Measurements from ENCODE around the gene RHBDF2.
"Not testable (repeated sequence)": the region's sequence is repeated elsewhere in the genome, so short reads cannot be mapped to it uniquely, and the experiment has no call there.

Gene RHBDF2

DNA sequence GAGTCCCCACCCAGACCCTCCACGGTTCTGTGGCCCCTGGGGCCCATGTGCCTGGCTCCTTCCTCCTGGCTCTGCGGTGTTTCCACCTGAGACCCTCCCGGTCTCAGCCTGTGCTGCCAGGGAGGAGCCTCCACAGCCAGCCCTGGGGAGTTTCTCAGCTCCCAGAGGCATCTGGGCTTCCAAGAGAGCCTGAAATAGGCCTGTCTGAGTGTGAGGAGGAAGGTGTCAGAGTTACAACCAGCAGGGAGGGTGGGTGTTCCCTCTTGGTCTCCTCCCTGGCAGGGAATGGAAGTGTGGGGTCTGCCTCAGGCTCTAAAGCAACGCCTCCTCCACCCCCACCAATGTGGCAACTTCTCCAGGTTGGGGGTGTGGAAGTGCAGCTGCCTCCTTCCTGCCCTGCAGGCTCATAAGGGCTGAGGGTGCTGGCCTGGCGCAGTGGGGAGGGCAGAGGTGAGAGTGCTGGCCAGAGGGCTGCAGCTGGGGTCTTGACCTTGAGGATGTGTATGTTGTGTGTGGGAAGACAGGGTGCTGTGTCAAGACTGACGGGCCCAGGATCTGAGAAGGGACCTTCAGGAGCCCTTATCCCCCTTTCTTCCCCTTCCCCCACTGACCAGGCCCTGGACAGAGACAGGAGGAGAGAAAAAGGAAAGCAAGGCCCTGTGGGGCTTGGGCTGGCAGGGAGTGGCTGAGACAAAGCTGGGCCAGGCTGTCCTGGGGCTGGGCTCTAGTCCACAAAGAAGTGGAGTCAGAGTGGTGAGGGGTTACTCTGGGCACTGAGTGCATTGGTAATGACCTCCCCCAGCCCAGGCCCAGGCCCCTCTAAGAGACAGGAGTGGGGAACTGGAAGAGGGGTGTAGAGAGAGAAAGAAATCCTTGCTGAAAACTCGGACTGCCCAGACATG, 33.9 kb upstream of the RHBDF2 start:
- no peak overlapping the region for H3K4me3 ChIP-seq (ENCODE audit: control insufficient read depth, low read depth, low read length)
- no peak for DNase-seq (ENCODE audit: low read depth)
- TF ChIP-seq, protein P1, sequence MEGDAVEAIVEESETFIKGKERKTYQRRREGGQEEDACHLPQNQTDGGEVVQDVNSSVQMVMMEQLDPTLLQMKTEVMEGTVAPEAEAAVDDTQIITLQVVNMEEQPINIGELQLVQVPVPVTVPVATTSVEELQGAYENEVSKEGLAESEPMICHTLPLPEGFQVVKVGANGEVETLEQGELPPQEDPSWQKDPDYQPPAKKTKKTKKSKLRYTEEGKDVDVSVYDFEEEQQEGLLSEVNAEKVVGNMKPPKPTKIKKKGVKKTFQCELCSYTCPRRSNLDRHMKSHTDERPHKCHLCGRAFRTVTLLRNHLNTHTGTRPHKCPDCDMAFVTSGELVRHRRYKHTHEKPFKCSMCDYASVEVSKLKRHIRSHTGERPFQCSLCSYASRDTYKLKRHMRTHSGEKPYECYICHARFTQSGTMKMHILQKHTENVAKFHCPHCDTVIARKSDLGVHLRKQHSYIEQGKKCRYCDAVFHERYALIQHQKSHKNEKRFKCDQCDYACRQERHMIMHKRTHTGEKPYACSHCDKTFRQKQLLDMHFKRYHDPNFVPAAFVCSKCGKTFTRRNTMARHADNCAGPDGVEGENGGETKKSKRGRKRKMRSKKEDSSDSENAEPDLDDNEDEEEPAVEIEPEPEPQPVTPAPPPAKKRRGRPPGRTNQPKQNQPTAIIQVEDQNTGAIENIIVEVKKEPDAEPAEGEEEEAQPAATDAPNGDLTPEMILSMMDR (IDR thresholded peaks at IDR 0.05; ENCODE audit: control insufficient read depth, insufficient read depth, low read depth, low read length, missing control alignments): no peak

DNA sequence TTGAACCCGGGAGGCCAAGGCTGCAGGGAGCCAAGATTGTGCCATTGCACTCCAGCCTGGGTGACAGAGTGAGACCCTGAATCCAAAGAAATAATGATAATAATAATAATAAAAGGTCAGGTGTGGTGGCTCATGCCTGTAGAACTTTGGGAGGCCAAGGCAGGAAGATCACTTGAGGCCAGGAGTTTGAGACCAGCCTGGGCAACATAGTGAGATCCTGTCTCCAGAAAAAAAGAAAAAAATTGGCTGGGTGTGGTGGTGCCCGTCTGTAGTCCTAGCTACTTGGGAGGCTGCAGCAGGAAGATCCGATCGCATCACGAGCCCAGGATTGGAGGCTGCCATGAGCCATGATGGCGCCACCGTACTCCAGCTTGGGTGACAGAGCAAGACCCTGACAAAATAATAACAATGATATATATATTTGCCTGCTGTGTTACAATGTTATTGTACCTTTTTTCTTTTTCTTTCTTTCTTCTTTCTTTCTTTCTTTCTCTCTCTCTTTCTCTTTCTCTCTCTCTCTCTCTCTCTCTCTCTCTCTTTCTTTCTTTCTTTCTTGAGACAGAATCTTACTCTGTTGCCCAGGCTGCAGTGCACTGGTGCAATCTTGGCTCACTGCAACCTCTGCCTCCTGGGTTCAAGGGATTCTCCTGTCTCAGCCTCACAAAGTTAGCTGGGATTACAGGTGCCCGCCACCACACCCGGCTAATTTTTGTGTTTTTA, 32.6 kb upstream of the RHBDF2 start:
- not testable (repeated sequence) for DNase-seq (ENCODE audit: low read depth); H3K4me3 ChIP-seq (ENCODE audit: control insufficient read depth, low read depth, low read length)

DNA sequence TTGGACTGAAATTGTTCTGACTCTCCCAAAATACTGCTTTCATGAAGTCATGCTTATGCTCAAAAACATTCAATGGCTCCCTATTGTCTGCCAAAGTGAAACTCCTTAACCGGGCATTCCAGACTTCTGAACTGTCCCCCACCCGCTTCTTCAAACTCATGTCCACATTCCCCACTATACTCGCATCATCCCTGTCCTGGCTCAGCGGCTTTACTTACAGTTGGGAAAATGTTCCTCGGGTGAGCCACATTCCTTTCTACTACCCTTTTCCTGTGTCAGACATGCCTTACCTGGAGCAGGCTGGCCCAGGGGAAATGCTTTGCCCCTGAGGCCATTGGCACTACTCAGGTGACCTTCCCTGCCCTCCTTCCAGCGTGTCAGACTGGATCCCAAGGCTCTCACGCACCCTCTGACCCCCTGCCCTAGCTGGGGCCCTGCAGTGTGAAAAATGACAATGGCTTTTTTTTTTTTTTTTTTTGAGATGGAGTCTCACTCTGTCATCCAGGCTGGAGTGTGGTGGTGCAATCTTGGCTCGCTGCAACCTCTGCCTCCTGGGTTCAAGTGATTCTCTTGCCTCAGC, 30.9 kb upstream of the RHBDF2 start:
- DNase-seq (ENCODE audit: low read depth): no peak
- TF ChIP-seq, protein P1 (IDR thresholded peaks at IDR 0.05; ENCODE audit: control insufficient read depth, insufficient read depth, low read depth, low read length, missing control alignments): no peak
- no peak overlapping the region for H3K4me3 ChIP-seq (ENCODE audit: control insufficient read depth, low read depth, low read length)

DNA sequence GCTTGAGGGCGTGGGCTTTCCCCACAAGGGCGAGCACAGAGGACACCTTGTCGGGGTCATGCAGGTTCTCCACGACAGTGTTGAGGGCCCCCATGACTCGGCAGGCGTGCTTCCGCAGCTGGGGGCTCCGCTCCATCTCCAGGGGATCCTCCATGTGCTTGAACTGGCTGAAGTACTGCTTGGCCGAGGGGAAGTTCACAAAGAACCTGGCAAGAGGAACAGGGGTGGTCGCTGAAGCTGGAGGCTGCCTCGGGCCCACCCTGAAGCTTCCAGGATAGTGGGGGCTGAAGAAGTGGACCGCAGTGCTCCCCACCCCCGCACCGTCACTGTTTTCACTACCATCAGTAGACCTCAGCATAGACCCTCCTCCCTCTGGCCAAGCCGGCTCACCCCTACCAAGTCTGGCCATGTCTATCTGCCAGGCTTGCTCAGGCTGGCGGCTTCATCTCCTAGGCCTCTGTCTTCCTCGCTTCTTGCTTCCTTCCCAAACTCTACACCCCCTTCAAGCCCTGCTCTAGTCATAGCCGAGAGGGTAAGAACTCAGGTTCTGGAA, 30.3 kb upstream of the RHBDF2 start:
- no peak for DNase-seq (ENCODE audit: low read depth)

DNA sequence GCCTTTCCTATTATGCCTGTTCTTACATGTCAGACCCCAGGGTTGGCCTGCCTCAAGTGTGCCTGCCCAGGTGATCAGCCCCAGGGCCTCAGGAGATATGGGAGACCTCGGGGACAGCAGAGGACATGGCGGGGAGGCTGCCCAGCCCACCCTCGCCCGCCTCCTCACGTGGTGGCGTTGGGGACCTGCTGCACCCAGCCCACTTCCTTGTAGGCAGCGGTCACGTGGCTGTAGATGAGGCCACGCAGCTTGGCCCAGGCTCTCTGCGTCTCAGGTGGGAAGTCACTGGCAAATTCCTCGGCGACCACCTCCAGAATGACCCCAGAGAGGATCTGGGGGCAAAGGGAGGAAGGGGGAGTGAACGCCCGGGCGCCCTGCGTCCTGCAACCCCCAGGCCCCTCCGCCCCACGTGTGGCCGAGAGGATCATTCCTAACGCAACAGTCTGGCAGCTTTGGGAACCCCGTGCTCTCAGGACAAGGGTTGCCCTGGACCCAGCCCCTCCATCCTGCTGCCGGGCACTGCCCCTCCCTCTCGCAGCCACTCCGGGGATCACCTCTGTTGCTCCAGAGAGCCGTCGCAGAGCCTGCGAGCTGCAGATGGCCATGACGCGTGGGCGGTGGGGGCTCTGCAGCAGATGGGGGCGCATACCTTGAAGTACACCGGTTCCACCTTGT, 29.7 kb upstream of the RHBDF2 start:
- no peak overlapping the region for H3K4me3 ChIP-seq (ENCODE audit: control insufficient read depth, low read depth, low read length)
- DNase-seq (ENCODE audit: low read depth): no peak
- TF ChIP-seq, protein P1 (IDR thresholded peaks at IDR 0.05; ENCODE audit: control insufficient read depth, insufficient read depth, low read depth, low read length, missing control alignments): no peak

More for the DNA sequence above, 30.3 kb upstream of the RHBDF2 start:
- H3K4me3 ChIP-seq (ENCODE audit: control insufficient read depth, low read depth, low read length): no peak overlapping the region
- TF ChIP-seq, protein P1 (IDR thresholded peaks at IDR 0.05; ENCODE audit: control insufficient read depth, insufficient read depth, low read depth, low read length, missing control alignments): no peak

DNA sequence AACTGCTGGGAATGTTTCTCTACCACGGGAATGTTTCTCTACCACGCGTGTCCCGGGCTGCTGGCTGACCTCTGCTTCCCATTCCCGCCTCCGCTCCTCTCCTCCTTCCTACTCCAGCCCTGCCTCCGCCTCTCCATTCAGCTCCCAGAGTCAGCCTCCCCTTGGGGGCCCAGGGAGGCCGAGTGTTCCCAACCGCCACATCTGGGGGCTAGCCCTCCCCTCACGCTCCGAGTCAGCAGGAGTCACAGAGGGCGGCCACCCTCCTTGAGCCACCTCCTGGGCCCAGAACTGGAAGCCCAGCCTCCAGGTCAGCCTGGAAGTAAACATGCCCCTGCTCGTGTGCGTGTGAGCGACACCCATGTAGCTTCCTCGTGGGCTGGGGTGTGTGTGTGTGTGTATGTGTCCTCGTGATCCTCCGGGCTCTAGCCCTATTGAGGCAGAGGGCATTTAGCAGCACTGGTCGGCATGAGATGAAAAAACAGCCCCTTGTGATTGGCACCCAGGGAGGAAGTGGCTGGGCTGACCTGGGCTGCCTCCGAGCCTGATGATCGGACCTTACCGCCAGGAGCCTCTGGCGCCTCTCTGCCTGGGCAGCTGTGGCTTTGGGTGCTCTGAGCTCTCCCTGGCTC, 29.0 kb upstream of the RHBDF2 start:
- no peak overlapping the region for H3K4me3 ChIP-seq (ENCODE audit: control insufficient read depth, low read depth, low read length)
- TF ChIP-seq, protein P1 (IDR thresholded peaks at IDR 0.05; ENCODE audit: control insufficient read depth, insufficient read depth, low read depth, low read length, missing control alignments): no peak
- DNase-seq (ENCODE audit: low read depth): peak; percentile 45
